Fibroblast of pulmonary artery (primary cell): Measurements from ENCODE around the gene INAFM2.

Experiments used
- DNase-seq: peaks from one replicate; pipeline ENCODE4 v3.0.0-alpha.2; 2010; ENCODE audit warnings: low read depth
- H3K4me3 ChIP-seq: replicated peaks from 2 replicates; pipeline ENCODE4 v1.5.1; 2011; ENCODE audit warnings: low read depth, mild to moderate bottlenecking, control low read depth, low read length, moderate library complexity
- CTCF ChIP-seq: IDR thresholded peaks from 2 replicates; pipeline ENCODE4 v1.5.1; 2011; ENCODE audit warnings: mild to moderate bottlenecking, control low read depth, low read length, inconsistent platforms; ENCODE audit errors: missing control alignments

The INAFM2 gene

GRCh38 chr15:40300367-40300766 is 23.1 kb upstream of the INAFM2 start:
- no peak for DNase-seq
- no peak for TF ChIP-seq CTCF
- no peak overlapping the region for H3K4me3 ChIP-seq

- no peak overlapping the region for H3K4me3 ChIP-seq
- no peak for TF ChIP-seq CTCF
- no peak for DNase-seq
Observed at GRCh38 chr15:40300771-40301170, 22.7 kb upstream of the INAFM2 start.

GRCh38 chr15:40301467-40302179 is 21.9 kb upstream of the INAFM2 start:
- TF ChIP-seq CTCF, result no peak
- no peak overlapping the region for H3K4me3 ChIP-seq
- no peak for DNase-seq

- no peak for TF ChIP-seq CTCF
- DNase-seq, result no peak
- H3K4me3 ChIP-seq, result no peak overlapping the region
Observed at GRCh38 chr15:40302288-40302886, 21.1 kb upstream of the INAFM2 start.

GRCh38 chr15:40302981-40303380 is 20.5 kb upstream of the INAFM2 start:
- no peak overlapping the region for H3K4me3 ChIP-seq
- no peak for DNase-seq
- TF ChIP-seq CTCF, result no peak

GRCh38 chr15:40303576-40303975 is 19.9 kb upstream of the INAFM2 start:
- TF ChIP-seq CTCF, result no peak
- DNase-seq, result no peak

GRCh38 chr15:40305281-40305680 is 18.2 kb upstream of the INAFM2 start:
- no peak for TF ChIP-seq CTCF
- no peak overlapping the region for H3K4me3 ChIP-seq
- DNase-seq, result no peak

More at GRCh38 chr15:40303576-40303975, 19.9 kb upstream of the INAFM2 start:
- H3K4me3 ChIP-seq, result no peak overlapping the region
